SK-N-MC (cell line): ENCODE results near the gene ACER1.
"Not testable (repeated sequence)": the region's sequence is repeated elsewhere in the genome, so short reads cannot be mapped to it uniquely, and the experiment has no call there.

Experiments
- DNase-seq: peaks from one replicate; pipeline ENCODE4 v3.0.0-alpha.2; 2011; ENCODE audit warnings: low read depth, low spot score
- H3K27ac ChIP-seq: fragments of 200-600 bp; sonication (generic); 2 replicates; pipeline ENCODE4 v1.5.1; 2016; ENCODE audit warnings: mixed run types
- H3K36me3 ChIP-seq: fragments of 200-600 bp; sonication (generic); 2 replicates; pipeline ENCODE4 v1.6.1; 2017; ENCODE audit warnings: antibody characterized with exemption, low read length, mixed read lengths; ENCODE audit not compliant: insufficient read depth
- H3K4me3 ChIP-seq: fragments of 200-600 bp; sonication (generic); 2 replicates; pipeline ENCODE4 v1.5.1; 2016
- H3K9ac ChIP-seq: fragments of 200-600 bp; sonication (generic); 2 replicates; pipeline ENCODE4 v1.8.0; 2017; ENCODE audit warnings: mixed run types, mixed read lengths; ENCODE audit not compliant: insufficient read length
- H3K9me3 ChIP-seq: fragments of 200-600 bp; sonication (generic); 2 replicates; pipeline ENCODE4 v1.6.1; 2017; ENCODE audit warnings: low read depth, mild to moderate bottlenecking, antibody characterized with exemption, low read length, moderate library complexity, mixed read lengths
- EZH2 ChIP-seq: fragments of 200-600 bp; sonication (generic); IDR thresholded peaks from one replicate; pipeline ENCODE4 v1.6.1; 2017; ENCODE audit warnings: antibody characterized with exemption
- FOXP2 ChIP-seq: optimal IDR thresholded peaks from 2 replicates; pipeline ENCODE3; 2011; ENCODE audit warnings: mild to moderate bottlenecking, moderate library complexity; ENCODE audit not compliant: insufficient read depth; ENCODE audit errors: extremely low read length, control extremely low read depth
- POLR2AphosphoS5 ChIP-seq: IDR thresholded peaks from 2 replicates; pipeline ENCODE4 v1.6.1; 2012; ENCODE audit warnings: mild to moderate bottlenecking, low read depth, low read length, borderline replicate concordance

The ACER1 gene

GRCh38 chr19:6288737-6289136 is 44.7 kb downstream of the ACER1 start:
- Histone ChIP-seq H3K36me3 (no peaks in the 10 kb centered on the region), H3K9ac (no peak overlapping the region), H3K4me3 (no peak overlapping the region), H3K9me3 (peaks cover 6% of the 10 kb centered on the region; the same call in 1 of the 2 replicates), H3K27ac (no peak overlapping the region)
- TF ChIP-seq POLR2AphosphoS5, result no peak
- no peak for TF ChIP-seq EZH2
- TF ChIP-seq FOXP2, result no peak
- DNase-seq, result no peak

- Histone ChIP-seq H3K9ac (no peak overlapping the region), H3K36me3 (no peaks in the 10 kb centered on the region), H3K27ac (no peak overlapping the region), H3K9me3 (peaks cover 6% of the 10 kb centered on the region; the same call in 1 of the 2 replicates), H3K4me3 (no peak overlapping the region)
- no peak for DNase-seq
- no peak for TF ChIP-seq FOXP2
- no peak for TF ChIP-seq POLR2AphosphoS5
- TF ChIP-seq EZH2, result no peak
Measured at GRCh38 chr19:6287269-6287885, 46.0 kb downstream of the ACER1 start.

GRCh38 chr19:6286676-6287075 is 46.7 kb downstream of the ACER1 start:
- TF ChIP-seq FOXP2, result no peak
- DNase-seq, result no peak
- Histone ChIP-seq H3K9ac (no peak overlapping the region), H3K4me3 (no peak overlapping the region), H3K27ac (no peak overlapping the region), H3K36me3 (no peaks in the 10 kb centered on the region), H3K9me3 (peaks cover 2% of the 10 kb centered on the region; the same call in 1 of the 2 replicates)

GRCh38 chr19:6282393-6282792 is 51.0 kb downstream of the ACER1 start:
- H3K9me3 ChIP-seq, H3K9ac ChIP-seq, DNase-seq, H3K36me3 ChIP-seq, H3K27ac ChIP-seq, H3K4me3 ChIP-seq: not testable (repeated sequence)

- peak; percentile 35 for DNase-seq
- Histone ChIP-seq H3K9ac (peak within 1 kb of the TSS; percentile 88), H3K4me3 (peak within 1 kb of the TSS; percentile 82), H3K9me3 (no peaks in the 10 kb centered on the region), H3K27ac (no peak within 1 kb of the TSS), H3K36me3 (peaks cover 12% of the 10 kb centered on the region; the same call in 1 of the 2 replicates)
- no peak for TF ChIP-seq FOXP2
- TF ChIP-seq POLR2AphosphoS5, result peak; percentile 17; the same call in 1 of the 2 replicates
Measured at GRCh38 chr19:6279931-6280591, 53.4 kb downstream of the ACER1 start, which contains the start of gene MLLT1. Gene MLLT1 (minus strand): TSS chr19:6279975. CDS start chr19:6279784, 191 bp downstream.

GRCh38 chr19:6279620-6279930 is 53.8 kb downstream of the ACER1 start:
- DNase-seq, result no peak
- no peak overlapping the region for H3K27ac ChIP-seq
- no peak for TF ChIP-seq POLR2AphosphoS5
- no peak for TF ChIP-seq EZH2
- TF ChIP-seq FOXP2, result no peak

GRCh38 chr19:6278740-6279619 is 54.4 kb downstream of the ACER1 start:
- no peaks in the 10 kb centered on the region for H3K9me3 ChIP-seq
- DNase-seq, result no peak
- peak overlapping the region; percentile 82 for H3K4me3 ChIP-seq
- peak overlapping the region; percentile 88 for H3K9ac ChIP-seq
- no peak overlapping the region for H3K27ac ChIP-seq
- peaks cover 12% of the 10 kb centered on the region; the same call in 1 of the 2 replicates for H3K36me3 ChIP-seq
- TF ChIP-seq FOXP2 (no peak), EZH2 (no peak), POLR2AphosphoS5 (no peak)

More at GRCh38 chr19:6279620-6279930, 53.8 kb downstream of the ACER1 start:
- Histone ChIP-seq H3K9ac (peak overlapping the region; percentile 88), H3K9me3 (no peaks in the 10 kb centered on the region), H3K36me3 (peaks cover 12% of the 10 kb centered on the region; the same call in 1 of the 2 replicates), H3K4me3 (peak overlapping the region; percentile 82)

- TF ChIP-seq POLR2AphosphoS5 (no peak), EZH2 (no peak), FOXP2 (no peak)
- Histone ChIP-seq H3K4me3 (peak overlapping the region; percentile 82), H3K9ac (peak overlapping the region; percentile 88), H3K27ac (no peak overlapping the region), H3K9me3 (no peaks in the 10 kb centered on the region), H3K36me3 (peaks cover 12% of the 10 kb centered on the region; the same call in 1 of the 2 replicates)
- no peak for DNase-seq
Measured at GRCh38 chr19:6278051-6278450, 55.4 kb downstream of the ACER1 start.
